Measurements from ENCODE around the gene LGALS7B. TPM values are rescaled to one million over a fixed set of nuclear protein-coding genes. Genes with fewer than 3 reads are reported as not detected.
"Not testable (repeated sequence)": the region's sequence is repeated elsewhere in the genome, so short reads cannot be mapped to it uniquely, and the experiment has no call there.

Gene LGALS7B
- total RNA-seq, 1 donor from 2014 or later = not detected

DNA sequence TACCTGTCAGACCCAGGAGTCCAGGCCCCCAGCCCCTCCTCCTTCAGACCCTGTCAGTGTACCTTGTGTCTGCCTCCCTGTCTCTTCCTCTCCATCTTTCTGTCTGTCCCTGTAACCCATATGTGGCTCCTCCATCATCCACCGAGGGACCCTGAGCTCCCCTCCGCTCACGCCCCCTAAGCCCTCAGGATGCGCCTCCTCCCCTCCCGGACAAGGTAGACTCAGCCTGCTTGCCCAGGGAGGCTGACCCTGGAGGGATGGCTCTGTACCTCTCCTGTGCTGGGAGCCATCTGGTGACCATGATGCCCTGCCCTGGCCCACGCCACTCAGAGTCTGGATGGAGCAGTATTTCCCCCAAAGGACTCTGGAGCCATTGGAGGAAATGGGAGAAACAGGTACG is 43.7 kb upstream of the LGALS7B start:
- TF ChIP-seq, protein P1, sequence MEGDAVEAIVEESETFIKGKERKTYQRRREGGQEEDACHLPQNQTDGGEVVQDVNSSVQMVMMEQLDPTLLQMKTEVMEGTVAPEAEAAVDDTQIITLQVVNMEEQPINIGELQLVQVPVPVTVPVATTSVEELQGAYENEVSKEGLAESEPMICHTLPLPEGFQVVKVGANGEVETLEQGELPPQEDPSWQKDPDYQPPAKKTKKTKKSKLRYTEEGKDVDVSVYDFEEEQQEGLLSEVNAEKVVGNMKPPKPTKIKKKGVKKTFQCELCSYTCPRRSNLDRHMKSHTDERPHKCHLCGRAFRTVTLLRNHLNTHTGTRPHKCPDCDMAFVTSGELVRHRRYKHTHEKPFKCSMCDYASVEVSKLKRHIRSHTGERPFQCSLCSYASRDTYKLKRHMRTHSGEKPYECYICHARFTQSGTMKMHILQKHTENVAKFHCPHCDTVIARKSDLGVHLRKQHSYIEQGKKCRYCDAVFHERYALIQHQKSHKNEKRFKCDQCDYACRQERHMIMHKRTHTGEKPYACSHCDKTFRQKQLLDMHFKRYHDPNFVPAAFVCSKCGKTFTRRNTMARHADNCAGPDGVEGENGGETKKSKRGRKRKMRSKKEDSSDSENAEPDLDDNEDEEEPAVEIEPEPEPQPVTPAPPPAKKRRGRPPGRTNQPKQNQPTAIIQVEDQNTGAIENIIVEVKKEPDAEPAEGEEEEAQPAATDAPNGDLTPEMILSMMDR (conservative IDR thresholded peaks at IDR 0.05) = no peak
- no peak overlapping the region for H3K4me3 Mint-ChIP-seq
- no peaks in the 10 kb centered on the region for H3K36me3 Mint-ChIP-seq (ENCODE audit: low read depth)
- H3K27ac Mint-ChIP-seq (ENCODE audit: unreplicated experiment) = no peak overlapping the region
- H3K4me1 Mint-ChIP-seq = no peaks in the 10 kb centered on the region
- no peak for DNase-seq (ENCODE audit: low read depth, low spot score)
- no peaks in the 10 kb centered on the region for H3K9me3 Mint-ChIP-seq
- no peaks in the 10 kb centered on the region for H3K27me3 Mint-ChIP-seq (ENCODE audit: low read depth)

- not testable (repeated sequence) for H3K4me1 Mint-ChIP-seq, H3K9me3 Mint-ChIP-seq
Observed at GRCh38 chr19:38753783-38754182, 35.2 kb upstream of the LGALS7B start.

GRCh38 chr19:38754196-38754595 is 34.8 kb upstream of the LGALS7B start:
- DNase-seq (ENCODE audit: low read depth, low spot score); H3K27me3 Mint-ChIP-seq (ENCODE audit: low read depth); H3K4me1 Mint-ChIP-seq; H3K4me3 Mint-ChIP-seq; H3K36me3 Mint-ChIP-seq (ENCODE audit: low read depth); H3K9me3 Mint-ChIP-seq; H3K27ac Mint-ChIP-seq (ENCODE audit: unreplicated experiment): not testable (repeated sequence)

More at GRCh38 chr19:38753783-38754182, 35.2 kb upstream of the LGALS7B start:
- not testable (repeated sequence) for H3K27ac Mint-ChIP-seq (ENCODE audit: unreplicated experiment); H3K36me3 Mint-ChIP-seq (ENCODE audit: low read depth); H3K27me3 Mint-ChIP-seq (ENCODE audit: low read depth); H3K4me3 Mint-ChIP-seq; DNase-seq (ENCODE audit: low read depth, low spot score)

- Mint-ChIP-seq H3K36me3 (ENCODE audit: low read depth) (no peaks in the 10 kb centered on the region), H3K4me1 (no peaks in the 10 kb centered on the region), H3K27ac (ENCODE audit: unreplicated experiment) (no peak overlapping the region), H3K9me3 (no peaks in the 10 kb centered on the region), H3K27me3 (ENCODE audit: low read depth) (no peaks in the 10 kb centered on the region), H3K4me3 (no peak overlapping the region)
- TF ChIP-seq, protein P1 (conservative IDR thresholded peaks at IDR 0.05) = no peak
- no peak for DNase-seq (ENCODE audit: low read depth, low spot score)
Observed at GRCh38 chr19:38759590-38760003, 29.4 kb upstream of the LGALS7B start.

- H3K27me3 Mint-ChIP-seq (ENCODE audit: low read depth); H3K4me3 Mint-ChIP-seq; H3K36me3 Mint-ChIP-seq (ENCODE audit: low read depth); H3K27ac Mint-ChIP-seq (ENCODE audit: unreplicated experiment); DNase-seq (ENCODE audit: low read depth, low spot score); H3K9me3 Mint-ChIP-seq; H3K4me1 Mint-ChIP-seq: not testable (repeated sequence)
Observed at GRCh38 chr19:38760805-38761517, 28.0 kb upstream of the LGALS7B start.

DNA sequence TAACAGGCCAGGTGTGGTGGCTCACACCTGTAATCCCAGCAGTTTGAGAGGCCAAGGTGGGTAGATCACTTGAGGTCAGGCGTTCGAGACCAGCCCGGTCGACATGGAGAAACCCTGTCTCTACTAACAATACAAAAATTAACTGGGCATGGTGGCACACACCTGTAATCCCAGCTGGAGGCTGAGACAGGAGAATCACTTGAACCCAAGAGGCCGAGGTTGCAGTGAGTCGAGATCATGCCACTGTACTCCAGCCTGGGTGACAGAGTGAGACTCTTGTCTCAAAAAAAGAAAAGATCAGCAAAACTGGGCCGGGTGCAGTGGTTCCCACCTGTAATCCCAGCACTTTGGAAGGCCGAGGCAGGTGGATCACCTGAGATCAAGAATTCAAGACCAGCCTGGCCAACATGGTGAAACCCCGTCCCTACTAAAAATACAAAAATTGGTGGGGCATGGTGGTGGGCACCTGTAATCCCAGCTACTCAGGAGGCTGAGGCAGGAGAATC is 27.1 kb upstream of the LGALS7B start:
- H3K4me1 Mint-ChIP-seq; H3K36me3 Mint-ChIP-seq (ENCODE audit: low read depth); H3K27me3 Mint-ChIP-seq (ENCODE audit: low read depth): not testable (repeated sequence)

DNA sequence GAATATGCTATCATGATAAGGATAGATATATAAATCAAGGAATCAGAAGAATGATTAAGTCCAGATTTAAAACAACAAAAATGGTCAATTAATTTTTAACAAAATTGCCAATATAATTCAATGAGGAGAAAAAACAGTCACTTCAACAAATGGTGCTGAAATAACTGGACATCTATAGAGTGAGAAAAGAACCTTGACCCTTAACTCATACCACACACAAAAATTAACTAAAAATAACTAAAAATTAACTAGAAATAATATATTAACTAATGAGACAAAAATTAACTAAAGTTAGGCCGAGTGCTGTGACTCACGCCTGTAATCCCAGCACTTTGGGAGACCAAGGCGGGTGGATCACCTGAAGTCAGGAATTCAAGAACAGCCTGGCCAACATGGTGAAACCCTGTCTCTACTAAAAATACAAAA is 25.2 kb upstream of the LGALS7B start:
- Mint-ChIP-seq H3K27me3 (ENCODE audit: low read depth) (no peaks in the 10 kb centered on the region), H3K27ac (ENCODE audit: unreplicated experiment) (no peak overlapping the region), H3K4me1 (no peaks in the 10 kb centered on the region), H3K4me3 (no peak overlapping the region), H3K9me3 (no peaks in the 10 kb centered on the region), H3K36me3 (ENCODE audit: low read depth) (no peaks in the 10 kb centered on the region)
- TF ChIP-seq, protein P1 (conservative IDR thresholded peaks at IDR 0.05) = no peak
- no peak for DNase-seq (ENCODE audit: low read depth, low spot score)

More for the DNA sequence above, 27.1 kb upstream of the LGALS7B start:
- not testable (repeated sequence) for H3K4me3 Mint-ChIP-seq; H3K27ac Mint-ChIP-seq (ENCODE audit: unreplicated experiment); H3K9me3 Mint-ChIP-seq; DNase-seq (ENCODE audit: low read depth, low spot score)
